ENCODE measurements around the gene DENND1C.
A peak's percentile ranks its signal among the peaks of the same experiment; 100 is the strongest.
"Not testable (repeated sequence)": the region's sequence is repeated elsewhere in the genome, so short reads cannot be mapped to it uniquely, and the experiment has no call there.

DENND1C gene

DNA sequence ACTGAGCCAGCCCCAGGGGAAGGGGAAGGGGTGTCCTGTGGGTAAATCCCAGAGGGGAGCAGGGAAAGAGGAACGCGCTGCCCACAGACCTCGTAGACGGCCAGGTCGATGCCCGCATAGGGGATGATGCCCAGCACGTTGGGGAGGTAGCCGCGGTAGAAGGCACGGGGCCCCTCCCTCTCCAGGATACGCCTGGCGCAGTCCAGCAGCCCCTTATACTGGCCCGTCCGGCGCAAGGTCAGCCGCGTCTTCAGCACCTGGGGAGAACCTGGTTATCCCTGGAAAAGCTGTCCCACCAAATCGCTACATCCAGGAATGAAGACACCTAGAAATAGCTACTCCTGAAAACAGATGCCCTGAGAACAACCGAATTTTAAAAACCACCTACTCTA, 29.4 kb downstream of the DENND1C start:
- no peak for DNase-seq

DNA sequence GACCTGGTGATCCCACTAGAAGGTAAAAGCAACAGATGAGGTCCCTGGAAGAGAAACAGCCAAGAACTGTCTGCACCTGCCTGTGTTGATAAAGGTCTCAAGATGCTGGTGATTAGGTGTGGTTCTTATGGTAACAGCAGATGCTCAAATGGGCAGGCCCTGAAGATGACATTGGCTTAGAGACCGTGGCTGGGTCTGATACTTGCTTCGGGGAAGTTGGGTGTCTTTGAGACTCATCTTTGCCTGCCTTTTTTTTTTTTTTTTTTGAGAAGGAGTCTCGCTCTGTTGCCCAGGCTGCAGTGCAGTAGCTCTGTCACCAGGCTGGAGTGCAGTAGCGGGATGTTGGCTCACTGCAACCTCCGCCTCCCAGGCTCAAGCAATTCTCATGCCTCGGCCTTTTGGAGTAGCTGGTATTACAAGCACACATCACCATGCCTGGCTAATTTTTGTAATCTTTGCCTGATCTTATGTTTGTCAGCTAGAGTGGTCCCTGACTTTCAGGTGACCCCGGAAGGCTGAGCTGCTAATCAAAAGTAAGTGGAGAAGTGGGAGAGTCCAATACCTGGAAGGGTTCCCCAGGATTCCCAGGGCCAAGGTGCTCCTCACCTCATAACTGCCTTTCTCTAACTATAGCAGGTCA, 29.9 kb downstream of the DENND1C start:
- DNase-seq = no peak

DNA sequence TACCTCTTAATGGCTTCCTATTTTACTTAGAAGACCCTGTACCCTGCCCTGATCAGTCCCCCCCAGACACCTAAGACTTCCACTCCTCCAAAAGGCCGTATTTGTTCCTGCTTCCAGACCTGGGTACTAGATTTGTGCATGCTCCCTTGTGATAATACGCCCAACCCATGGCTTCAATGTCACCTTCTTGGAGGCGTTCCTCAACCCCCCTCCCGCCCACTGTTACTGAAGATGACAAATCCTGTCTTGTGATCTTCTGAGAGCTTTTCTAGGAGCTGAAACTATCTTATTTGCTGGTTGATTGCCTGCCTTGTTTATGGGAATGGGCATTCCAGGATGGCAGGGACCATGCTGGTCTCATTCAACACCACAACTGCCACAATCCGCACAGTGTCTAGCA, 31.4 kb downstream of the DENND1C start:
- DNase-seq = no peak

DNA sequence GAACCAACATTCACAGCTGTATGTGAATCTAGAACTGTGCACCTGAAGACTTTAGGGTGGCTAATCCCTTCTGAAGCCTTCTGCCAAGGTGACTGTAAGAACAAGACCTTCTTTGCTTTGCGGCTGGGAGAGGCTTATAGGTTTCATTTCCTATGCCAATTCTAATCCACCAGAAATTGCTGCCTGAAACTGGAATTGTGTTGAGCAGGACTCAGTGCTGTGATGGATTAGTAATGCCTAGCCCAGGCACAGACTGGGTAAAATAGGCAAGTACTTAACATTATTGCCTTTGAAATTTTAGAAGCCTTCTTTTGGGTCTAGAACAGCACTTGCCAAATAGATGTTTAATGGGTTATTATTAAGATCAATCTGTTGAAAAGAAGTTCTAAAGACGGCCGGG, 33.5 kb downstream of the DENND1C start:
- DNase-seq = no peak

DNA sequence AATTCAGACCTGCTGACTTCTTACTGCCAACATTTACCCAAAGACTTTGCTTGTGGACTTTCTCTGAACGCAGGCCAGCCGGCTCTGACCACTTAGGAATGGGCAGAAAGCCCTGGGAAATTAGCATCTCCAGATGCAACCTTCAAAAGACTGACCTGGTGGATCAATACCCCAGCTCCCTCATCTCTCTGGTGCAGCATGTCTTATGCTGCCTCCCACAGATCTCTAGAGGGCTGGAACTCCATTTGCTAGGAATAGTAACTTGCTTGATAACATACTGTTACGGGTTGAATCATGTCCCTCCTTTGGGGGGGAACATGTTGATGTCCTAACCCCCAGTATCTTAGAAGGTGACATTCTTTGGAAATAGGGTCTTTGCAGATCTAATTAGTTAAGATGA, 35.1 kb downstream of the DENND1C start:
- DNase-seq = no peak

DNA sequence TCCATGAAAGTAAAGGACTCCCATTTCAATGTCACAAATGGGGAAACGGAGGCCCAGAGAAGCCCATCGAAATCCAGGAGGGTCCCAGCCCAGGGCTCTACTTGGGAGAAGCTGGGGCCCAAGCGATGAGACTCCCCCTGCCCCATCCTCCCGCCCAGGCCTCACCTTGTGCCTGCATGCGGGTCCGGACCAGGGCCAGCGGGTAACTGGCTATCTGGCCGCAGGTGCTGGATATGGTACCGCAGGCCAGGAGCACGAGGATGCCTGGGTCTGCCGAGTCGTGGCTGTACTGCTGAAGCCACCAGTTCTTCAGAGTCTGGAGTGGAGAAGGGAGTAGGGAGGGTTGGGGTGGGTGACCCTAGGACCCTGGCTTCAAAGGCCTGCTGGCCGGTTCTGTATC, 37.6 kb downstream of the DENND1C start:
- DNase-seq = no peak

DNA sequence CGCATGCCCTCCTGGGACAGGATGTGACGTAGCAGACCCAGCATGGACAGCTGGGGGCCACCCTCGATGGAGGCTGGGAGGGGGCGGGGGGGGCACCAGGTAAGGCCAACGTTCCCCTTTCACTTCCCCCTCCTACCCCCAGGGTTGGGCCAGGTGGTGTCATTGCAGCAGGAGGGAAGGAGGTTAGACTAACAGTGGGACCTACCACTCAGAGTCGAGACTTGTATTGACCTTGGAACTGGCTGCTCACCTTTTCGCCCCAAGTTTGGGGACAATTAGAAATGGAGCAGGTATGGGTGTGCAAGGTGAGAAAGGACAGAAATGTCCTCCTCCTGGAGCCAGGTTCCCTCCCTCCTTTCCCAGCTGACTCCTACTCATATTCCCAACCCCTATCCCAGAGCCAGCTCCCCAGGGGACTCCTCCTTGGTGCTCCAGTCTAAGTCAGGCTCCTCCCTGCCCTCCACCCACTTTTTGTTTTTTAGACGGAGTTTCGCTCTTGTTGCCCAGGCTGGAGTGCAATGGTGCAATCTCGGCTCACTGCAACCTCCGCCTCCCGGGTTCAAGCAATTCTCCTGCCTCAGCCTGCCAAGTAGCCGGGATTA, 39.4 kb downstream of the DENND1C start:
- no peak for DNase-seq

DNA sequence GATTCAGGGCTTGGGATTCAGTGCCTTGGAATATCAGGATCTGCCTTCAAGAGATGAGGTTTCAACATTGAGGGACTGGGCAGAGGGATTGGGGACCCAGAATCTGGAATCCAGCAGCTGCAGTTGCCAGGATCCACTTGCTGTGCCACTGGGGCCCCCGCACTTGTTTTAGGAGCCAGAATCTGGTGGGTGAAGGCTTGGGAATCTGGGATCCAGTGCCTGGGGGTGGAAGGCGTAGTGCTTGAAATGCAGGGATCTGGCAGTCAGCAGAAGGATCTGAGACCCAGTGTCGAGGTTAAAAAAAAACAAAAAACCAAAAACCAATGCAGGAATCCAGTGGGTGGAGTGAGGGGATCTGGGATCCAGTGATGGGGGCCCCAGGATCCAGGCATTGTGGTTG, 40.7 kb downstream of the DENND1C start:
- DNase-seq = no peak

DNA sequence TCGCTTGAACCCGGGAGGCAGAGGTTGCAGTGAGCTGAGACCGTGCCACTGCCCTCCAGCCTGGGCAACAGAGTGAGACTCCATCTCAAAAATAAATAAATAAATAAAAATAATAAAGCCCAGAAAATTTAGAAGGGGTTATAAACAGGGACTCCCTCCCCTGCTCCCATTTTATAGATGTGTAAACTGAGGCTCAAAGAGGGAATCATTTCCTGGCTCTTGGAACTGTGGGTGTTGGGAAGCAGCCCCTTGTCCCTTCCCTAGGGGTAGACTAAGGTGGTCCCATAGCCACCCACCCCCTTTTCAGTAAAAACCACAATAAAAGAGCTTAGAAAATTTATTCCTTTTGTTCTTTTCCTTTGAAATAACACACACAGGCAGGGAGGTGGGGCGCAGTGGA, 41.8 kb downstream of the DENND1C start:
- DNase-seq = no peak

DNA sequence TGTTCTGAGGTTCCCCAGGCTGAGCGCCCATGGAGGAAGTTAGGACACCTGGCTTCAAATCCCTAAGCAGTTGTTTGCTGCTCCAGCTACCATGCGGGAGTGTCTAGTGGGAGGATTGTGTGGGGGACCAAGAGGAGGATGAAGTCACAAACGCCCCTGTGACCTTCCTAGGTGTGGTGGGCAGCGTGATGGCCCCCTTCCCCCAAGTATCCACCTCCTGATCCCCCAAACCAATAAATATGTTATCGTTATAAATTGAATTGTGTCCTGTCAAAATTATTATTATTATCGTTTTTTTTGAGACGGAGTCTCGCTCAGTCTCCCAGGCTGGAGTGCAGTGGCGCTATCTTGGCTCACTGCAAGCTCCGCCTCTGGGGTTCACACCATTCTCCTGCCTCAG, 47.9 kb downstream of the DENND1C start, which contains the start of gene SLC25A41:
TSS of gene SLC25A41 (minus strand) at position 101 of the 400 bp plus-strand sequence. CDS start at position 31, 70 bp downstream.
- no peak for DNase-seq

DNA sequence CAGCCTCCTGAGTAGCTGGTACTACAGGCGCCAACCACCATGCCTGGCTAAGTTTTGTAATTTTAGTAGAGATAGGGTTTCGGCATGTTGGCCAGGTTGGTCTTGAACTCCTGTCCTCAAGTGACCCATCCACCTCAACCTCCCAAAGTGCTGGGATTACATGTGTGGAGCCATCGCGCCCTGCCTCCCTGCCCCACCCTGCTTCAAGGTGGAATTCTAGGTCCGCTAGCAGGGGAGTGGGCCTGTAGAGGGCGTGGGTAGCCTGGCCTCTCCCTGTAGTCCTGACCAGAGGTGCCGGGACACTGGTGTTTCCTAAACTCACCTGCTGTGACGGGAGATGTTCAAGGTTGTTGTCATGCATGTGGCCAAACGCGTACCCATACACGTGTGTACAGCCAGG, 48.4 kb downstream of the DENND1C start:
- no peak for DNase-seq

DNA sequence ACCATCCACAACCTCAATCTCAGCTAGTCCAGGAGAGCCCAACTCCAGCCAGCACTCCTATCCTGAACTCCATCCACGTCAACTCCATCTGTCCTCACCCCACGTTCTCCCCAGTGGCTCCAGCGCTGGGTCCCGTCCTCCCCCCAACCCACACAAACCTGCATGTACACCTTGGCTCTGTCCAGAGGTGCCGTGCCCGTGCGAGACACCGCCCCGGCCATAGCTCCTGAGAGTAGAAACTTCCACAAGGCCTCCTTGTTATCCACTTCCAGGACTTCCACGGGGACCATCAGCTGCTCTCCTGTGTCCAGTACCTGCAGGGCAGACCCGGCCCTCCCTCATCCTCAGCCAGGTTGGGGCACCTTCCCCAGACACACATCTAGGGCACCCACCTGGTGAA, 49.7 kb downstream of the DENND1C start:
- no peak for DNase-seq

DNA sequence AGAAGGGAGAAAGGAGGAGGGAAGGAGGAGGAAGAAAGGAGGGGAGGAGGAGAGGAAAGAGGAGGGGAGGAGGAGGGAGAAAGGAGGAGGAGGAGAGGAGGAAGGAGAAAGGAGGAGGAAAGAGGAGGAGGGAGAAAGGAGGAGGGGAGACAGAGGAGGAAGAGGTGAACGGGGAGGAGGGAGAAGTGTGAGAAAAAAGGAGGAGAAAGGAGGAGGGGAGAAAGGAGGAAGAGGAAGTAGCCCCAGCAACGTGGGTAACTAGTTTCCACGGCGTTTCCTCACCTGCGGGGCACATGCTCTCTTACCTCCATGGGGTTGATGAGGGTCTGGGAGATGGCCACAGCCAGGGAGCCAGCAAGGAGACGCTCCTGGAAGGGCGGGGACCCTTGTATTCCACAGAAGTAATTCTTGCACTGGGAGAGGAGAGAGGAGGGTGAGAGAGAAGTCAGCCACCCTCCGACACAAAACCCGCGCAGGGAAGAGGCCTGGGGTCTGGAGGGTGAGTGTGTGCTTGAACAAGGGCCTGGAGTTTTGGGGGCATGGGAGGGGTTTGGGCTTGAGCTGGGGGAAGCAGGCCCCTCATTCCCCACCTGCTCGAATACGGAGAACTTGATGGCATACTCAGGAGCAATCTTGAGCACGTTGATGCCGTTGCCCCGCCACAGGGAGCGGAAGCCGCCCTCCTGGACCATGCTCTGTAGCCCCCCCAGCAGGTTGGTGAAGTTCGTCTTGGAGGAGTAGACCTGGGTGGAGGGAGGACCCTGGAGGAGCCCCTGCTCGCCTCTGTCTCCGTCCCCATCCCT, 52.0 kb downstream of the DENND1C start:
- DNase-seq = no peak

DNA sequence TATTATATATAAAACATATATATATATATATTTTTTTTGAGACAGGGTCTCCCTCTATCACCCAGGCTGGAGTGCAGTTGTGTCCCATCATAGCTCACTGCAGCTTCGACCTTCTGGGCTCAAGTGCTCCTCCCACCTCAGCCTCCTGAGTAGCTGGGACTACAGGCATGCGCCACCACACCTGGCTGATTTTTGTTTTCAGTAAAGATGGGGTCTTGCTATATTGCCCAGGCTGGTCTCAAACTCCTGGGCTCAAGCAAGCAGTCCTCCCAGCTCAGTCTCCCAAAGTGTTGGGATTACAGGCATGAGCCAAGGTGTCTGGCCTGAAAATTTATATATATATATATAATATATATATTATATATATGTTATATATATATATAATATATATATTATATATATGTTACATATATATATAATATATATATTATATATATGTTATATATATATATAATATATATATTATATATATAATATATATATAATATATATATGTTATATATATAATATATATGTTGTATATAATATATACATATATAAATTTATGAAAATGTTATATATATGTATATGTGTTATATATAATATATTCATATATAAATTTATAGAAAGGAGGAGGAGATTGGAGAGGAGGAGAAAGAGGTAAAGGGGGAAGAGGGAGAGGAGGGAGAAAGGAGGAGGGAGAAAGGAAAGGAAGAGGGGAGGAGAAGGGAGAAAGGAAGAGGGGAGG, 52.7 kb downstream of the DENND1C start:
- DNase-seq = not testable (repeated sequence)

DNA sequence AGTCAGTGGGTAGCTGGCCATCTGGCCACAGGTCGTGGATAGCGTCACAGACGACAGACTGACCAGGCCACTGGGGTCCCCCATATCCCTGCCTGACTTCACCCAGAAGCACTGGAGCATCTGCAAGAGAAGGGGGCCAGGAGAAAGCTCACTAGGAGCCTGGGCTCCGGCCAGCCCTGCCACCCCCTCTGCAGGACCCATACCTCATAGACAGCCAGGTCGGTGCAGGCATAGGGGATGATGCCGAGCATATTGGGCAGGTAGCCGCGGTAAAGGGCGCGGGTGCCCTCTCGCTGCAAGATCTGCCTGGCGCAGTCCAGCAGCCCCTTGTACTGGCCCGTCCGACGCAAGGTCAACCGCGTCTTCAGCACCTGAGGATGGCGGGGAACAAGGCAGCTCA, 54.5 kb downstream of the DENND1C start:
- no peak for DNase-seq

DNA sequence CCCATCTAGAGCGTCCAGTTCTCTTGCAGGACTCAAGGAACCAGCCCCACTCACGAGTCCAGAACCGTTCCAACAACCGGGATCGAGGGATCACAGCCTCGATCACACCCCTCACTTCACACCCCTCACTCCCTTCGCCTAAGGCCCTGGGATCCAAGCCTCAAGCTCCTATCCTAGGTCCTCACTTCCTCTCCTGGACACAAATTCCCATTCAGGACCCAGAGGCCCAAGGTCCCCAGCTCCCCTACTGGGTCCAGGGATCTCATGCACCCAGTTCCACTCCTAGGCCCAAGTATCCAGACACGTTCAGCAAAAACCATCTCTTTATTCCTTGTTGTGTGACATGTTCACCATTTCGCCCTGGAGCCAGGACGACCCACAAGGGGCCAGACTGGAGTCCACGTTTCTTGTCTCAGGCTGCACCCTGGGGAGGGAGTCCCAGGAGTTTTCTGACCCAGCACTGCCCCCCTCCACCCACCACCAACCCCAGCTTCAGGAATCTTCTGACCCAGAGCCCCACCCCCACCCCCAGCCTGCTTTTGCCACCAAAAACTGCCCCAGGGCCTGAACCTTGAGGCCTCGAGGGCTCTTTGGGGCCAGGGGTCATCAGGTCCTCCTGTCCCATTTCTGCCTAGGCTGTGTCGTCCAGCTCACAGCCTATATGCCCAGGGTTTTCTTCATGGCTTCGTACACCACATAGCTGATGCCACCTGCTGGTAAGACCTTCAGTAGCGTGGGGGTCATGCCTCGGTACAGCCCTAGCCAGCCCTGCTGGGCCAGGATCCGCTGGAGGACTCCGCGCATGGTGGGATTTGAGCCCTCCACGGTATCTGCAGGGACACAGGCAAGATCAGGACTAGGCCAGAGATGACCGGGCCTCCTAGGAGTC, 55.6 kb downstream of the DENND1C start:
- no peak for DNase-seq

DNA sequence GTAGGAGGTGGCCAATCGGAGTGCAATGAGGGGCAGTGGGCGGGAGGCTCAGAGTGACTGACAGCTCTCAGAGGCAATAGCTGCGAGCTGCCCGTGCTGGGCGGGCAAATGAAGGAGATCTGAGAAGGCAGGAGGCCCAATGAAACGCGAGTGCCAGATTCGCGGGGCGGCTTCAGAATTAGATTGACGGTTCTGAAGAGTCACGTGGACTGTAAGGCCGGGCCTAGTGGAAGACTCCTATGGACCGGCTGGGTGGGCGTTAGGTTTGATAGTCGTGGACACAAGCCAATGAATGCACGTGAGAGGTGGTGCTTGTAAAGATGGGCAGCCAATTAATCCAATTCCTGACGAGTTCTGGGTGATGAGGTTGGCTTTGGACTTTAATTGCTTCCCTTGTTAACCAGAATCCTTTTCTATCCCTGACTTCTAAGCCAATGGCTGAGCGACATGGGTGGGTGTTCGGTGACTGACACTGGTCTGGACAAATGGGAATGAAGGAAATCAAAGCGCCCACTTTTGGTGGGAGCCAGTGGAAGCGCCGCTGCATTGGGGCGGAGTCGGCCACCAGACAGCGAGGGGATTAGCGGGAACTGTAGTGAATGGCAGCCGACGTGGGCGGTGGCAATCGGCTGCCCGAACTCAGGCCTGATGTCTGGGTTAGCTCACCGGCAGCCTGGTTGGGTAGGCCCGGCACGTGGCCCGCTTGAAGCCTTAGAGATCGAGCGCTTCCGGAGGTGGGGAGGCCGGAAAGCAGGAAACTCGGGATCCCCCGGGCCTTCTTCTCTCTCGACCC, 56.5 kb downstream of the DENND1C start:
- peak; percentile 99 for DNase-seq

DNA sequence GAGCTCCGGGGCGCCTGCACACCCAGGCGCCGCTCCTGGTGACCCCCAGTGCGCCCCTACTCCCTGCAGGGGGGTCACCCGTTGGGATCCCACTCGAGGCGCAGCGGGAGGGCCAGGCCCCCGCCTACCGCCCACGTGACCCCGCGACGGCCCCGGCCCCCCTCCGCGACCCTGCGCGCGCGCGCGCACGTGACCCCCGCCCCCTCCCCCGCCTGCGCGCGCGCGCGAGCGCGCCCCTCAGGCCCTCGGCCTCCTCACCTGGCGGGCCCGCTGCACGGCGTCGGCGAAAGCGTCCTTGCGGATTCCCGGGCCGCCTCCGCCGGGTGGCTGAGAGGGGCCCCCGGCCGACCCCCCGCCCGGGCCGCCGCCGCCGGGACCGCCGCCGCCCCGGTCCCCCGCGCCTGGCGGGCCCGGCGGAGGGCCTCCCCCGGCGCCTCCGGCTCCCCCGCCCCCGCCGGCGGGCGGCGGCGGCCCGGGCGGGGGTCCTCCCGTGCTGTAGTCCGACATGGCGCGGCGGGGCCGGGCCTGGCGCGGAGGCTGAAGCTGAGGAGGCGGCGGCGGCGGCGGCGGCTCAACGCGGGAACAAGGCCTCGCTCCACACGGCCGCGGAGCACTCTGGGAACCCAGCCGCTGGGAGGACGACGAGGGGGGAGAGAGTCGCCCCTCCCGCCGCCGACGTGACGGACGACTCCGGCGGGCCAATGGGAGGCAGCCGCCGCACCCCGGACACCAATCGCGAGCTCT, 57.2 kb downstream of the DENND1C start, which contains the start of gene KHSRP:
TSS of gene KHSRP (minus strand) at position 617 of the 744 bp plus-strand sequence. CDS start at position 507, 110 bp downstream.
- no peak for DNase-seq

DNA sequence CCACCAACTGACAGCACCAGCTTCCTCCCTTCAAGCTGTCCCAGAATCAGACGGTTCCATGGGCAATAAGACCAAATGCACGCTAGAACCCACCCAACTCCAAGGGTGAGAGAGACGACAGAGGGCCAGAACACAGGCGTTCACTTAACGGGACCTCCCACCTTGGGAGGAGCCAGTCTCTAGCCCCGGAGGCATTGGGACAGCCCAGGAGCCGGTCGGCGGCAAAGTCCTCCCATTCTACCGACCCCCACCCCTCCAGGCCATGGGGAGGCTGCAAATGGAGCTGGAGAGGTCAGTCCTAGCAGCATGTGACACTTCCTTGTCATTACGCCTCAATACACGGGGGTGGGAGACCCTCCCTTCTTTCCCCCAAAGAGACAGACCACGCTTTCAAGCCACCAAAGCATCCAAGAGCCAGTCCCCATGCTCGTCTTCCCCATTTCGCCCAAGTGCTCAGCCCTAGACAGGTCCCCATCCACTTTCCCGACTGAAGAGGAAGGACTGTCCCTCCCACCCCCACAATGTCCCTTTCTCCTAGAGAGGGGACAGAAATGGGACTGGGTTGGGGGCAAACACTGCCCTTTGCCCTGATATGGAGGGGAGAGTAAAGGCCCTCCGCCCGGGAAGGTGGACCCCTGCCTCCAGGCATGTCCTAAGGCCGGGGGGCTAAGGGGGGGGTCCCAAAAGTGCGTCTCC, 57.9 kb downstream of the DENND1C start:
- DNase-seq = no peak

All from NCI-H1436 (cell line).